GM06990 (cell line): ENCODE measurements around the gene ZNF19.

Source experiments
- DNase-seq: peaks from one replicate; pipeline ENCODE4 v3.0.0-alpha.2; 2011; ENCODE audit not compliant: insufficient read length; ENCODE audit errors: extremely low read depth
- H3K27me3 ChIP-seq: replicated peaks from 2 replicates; pipeline ENCODE4 v1.6.0; 2011; ENCODE audit warnings: low read length; ENCODE audit not compliant: control insufficient read depth, insufficient read depth
- H3K36me3 ChIP-seq: 2 replicates; pipeline ENCODE4 v1.5.1; 2011; ENCODE audit warnings: low read length; ENCODE audit not compliant: control insufficient read depth, insufficient read depth
- H3K4me3 ChIP-seq: replicated peaks from 2 replicates; pipeline ENCODE4 v1.5.1; 2011; ENCODE audit warnings: low read depth, mild to moderate bottlenecking, control low read depth, low read length
- TF ChIP-seq, protein P1 (sequence below): IDR thresholded peaks from 2 replicates; pipeline ENCODE4 v1.5.1; 2011; ENCODE audit warnings: low read length, control low read depth, mild to moderate bottlenecking, inconsistent platforms; ENCODE audit not compliant: insufficient read depth, poor library complexity, severe bottlenecking

Gene ZNF19

DNA sequence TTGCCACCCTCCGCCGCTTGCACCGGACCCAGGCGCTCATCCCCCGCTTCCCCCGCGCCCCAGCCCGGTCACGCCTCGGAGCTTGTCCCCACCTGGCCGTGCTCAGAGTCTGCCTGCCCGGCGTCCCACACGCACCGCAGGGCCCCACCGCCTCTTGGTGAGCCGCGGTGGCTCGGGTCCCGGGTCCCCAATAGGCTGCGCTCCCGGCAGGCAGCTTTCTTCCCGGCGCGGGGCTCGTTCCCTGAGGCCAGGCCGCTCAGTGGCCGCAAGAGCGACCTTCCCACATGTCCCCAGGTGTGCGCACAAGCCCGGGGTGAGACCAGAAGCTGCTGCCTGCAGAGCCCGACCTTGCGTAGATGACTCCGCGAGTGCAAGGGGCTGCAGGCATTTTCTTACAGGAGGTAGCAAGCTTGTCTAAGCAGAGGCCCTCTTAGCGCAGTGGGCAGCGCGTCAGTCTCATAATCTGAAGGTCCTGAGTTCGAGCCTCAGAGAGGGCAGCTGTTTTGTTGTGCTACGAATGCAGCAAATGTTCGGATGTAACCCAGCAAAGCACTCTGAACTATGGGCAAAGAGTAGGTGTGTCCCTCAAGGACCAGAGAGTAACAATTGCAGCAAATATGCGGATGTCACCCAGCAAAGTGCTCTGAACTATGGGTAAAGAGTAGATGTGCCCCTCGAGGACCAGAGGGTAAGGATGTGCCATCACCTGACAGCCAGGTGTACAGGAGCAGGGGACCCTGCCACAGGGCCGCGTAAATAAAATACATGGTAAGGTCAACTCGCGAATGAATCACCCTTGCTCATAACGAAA is 62.9 kb downstream of the ZNF19 start:
- Histone ChIP-seq H3K4me3 (no peak overlapping the region), H3K27me3 (peaks cover 3% of the 10 kb centered on the region), H3K36me3 (no peaks in the 10 kb centered on the region)
- DNase-seq = peak; percentile 59
- TF ChIP-seq, protein P1, sequence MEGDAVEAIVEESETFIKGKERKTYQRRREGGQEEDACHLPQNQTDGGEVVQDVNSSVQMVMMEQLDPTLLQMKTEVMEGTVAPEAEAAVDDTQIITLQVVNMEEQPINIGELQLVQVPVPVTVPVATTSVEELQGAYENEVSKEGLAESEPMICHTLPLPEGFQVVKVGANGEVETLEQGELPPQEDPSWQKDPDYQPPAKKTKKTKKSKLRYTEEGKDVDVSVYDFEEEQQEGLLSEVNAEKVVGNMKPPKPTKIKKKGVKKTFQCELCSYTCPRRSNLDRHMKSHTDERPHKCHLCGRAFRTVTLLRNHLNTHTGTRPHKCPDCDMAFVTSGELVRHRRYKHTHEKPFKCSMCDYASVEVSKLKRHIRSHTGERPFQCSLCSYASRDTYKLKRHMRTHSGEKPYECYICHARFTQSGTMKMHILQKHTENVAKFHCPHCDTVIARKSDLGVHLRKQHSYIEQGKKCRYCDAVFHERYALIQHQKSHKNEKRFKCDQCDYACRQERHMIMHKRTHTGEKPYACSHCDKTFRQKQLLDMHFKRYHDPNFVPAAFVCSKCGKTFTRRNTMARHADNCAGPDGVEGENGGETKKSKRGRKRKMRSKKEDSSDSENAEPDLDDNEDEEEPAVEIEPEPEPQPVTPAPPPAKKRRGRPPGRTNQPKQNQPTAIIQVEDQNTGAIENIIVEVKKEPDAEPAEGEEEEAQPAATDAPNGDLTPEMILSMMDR = no peak

DNA sequence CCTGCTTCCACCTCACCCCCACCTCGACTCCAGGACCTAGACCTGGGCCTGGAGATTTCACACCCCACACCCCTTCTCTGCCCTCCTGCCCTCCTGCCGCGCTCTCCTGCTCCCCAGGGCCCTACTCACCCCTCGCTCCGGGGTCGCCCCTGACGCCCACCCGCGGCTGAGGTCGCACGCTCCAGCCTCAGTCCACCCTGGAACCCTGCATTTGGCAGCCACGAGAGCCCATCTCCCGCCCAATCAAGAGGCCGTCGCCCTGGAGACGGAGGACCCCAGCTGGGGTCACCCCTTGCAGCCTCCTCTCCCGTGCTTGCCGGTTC is 63.4 kb downstream of the ZNF19 start:
- H3K4me3 ChIP-seq = no peak overlapping the region
- no peak for DNase-seq

DNA sequence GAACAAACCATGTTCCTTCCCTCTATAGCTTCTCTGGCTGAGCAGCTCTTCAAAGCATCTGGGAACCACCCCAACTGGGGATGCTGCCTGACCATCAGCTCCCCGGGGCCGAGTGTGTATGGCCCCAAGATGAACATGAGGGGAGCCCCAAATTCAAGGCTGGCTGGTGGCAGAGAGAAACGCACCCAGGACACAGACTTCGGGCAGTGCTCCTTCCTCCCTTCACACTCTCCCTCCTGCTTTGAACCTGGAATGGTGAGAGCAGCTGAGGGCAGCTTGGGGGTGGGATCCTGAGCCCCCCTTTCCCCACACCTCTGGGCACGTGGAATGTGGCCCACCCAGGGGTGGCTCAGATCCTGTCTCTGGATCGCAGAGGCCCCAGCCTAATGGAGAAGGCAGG is 64.5 kb downstream of the ZNF19 start:
- no peak for DNase-seq
- H3K36me3 ChIP-seq = no peaks in the 10 kb centered on the region
- H3K4me3 ChIP-seq = no peak overlapping the region
- H3K27me3 ChIP-seq = no peaks in the 10 kb centered on the region; the same call in none of the 2 replicates
- TF ChIP-seq, protein P1 = no peak

More for the DNA sequence above, 63.4 kb downstream of the ZNF19 start:
- TF ChIP-seq, protein P1 = no peak
- H3K36me3 ChIP-seq = no peaks in the 10 kb centered on the region
- H3K27me3 ChIP-seq = peaks cover 3% of the 10 kb centered on the region

DNA sequence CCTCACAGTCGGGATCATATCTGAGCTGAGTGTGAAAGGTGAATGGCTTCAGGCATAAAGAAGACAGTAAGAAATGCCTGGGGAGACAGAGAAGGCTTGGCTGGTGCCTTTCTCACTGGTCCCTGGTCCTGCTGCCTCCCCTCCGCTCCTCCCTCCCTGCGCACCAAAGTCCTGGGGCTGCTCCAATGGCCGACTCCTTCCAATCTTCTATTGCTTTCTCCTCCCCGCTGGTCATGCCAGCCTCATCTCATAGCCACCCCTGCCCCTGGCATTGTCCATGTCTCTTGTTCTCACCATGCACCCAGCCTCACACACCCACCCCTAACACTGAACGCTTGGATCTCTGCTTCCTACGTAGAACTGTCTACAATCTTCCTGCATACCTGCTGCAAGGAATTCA is 65.3 kb downstream of the ZNF19 start:
- Histone ChIP-seq H3K27me3 (no peaks in the 10 kb centered on the region; the same call in 1 of the 2 replicates), H3K36me3 (no peaks in the 10 kb centered on the region), H3K4me3 (no peak overlapping the region)
- DNase-seq = no peak
- TF ChIP-seq, protein P1 = no peak
